ENCODE results near the gene CFAP57.

Gene CFAP57

GRCh38 chr1:43199093-43199726 is 27.1 kb downstream of the CFAP57 start:
- no peak for TF ChIP-seq CTCF (IDR thresholded peaks at IDR 0.05; ENCODE audit: low read depth, low read length, missing control alignments)
- DNase-seq, result no peak
- no peak overlapping the region for H3K27ac ChIP-seq
- no peaks in the 10 kb centered on the region for H3K36me3 ChIP-seq (replicated peaks)
- H3K4me3 ChIP-seq (ENCODE audit: low read depth, low read length), result no peak overlapping the region
- in situ Hi-C loops (cut with HindIII; ENCODE audit: low pct_ligation_motif_present, low sequenced_read_pairs), result no loop called here
- H3K27me3 ChIP-seq (replicated peaks), result no peaks in the 10 kb centered on the region

GRCh38 chr1:43203859-43204258 is 31.7 kb downstream of the CFAP57 start:
- H3K36me3 ChIP-seq (replicated peaks), result no peaks in the 10 kb centered on the region
- in situ Hi-C loops (cut with HindIII; ENCODE audit: low pct_ligation_motif_present, low sequenced_read_pairs), result no loop called here
- DNase-seq, result no peak
- no peak for TF ChIP-seq CTCF (IDR thresholded peaks at IDR 0.05; ENCODE audit: low read depth, low read length, missing control alignments)
- no peak overlapping the region for H3K4me3 ChIP-seq (ENCODE audit: low read depth, low read length)
- no peaks in the 10 kb centered on the region for H3K27me3 ChIP-seq (replicated peaks)
- no peak overlapping the region for H3K27ac ChIP-seq

DNA sequence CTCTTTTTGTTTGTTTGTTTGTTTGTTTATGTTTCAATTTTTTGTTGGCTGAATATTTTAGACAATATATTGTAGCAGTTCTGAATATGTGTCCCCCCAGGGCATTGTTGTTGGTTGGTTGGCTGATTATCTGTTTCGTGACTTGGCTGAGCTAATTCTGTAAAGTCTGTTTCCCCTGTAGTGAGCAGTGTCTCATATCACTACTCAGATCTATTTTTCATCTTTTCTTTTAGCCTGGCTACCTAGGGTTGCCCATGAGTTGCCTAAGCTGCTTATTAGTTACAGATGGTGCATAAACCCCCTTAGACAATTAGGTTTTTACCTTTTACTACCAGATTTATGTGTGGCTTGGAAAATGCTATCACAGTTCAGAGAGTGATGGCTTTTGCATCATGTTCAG is 32.3 kb downstream of the CFAP57 start:
- Histone ChIP-seq H3K27ac (no peak overlapping the region), H3K27me3 (replicated peaks) (no peaks in the 10 kb centered on the region), H3K4me3 (ENCODE audit: low read depth, low read length) (no peak overlapping the region), H3K36me3 (replicated peaks) (no peaks in the 10 kb centered on the region)
- no peak for TF ChIP-seq CTCF (IDR thresholded peaks at IDR 0.05; ENCODE audit: low read depth, low read length, missing control alignments)
- no peak for DNase-seq
- in situ Hi-C loops (cut with HindIII; ENCODE audit: low pct_ligation_motif_present, low sequenced_read_pairs), result no loop called here

DNA sequence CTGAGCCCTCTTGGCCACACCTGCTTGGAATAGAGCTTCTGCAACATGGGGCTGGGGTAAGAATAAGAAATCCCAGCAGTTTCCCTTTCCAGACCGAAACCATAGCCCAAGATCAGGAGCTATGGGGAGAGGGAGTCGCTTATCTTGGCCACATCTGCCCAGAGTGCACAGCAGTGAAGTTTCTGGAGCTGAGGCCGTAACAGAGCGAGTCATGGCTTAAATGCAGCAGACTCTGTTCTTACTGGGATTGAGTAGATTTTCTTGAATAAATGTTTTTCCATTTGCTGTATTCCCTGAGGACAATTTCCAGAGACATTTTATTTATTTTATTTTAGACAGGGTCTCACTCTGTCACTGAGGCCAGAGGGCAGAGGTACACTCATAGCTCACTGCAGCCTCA is 33.5 kb downstream of the CFAP57 start:
- in situ Hi-C loops (cut with HindIII; ENCODE audit: low pct_ligation_motif_present, low sequenced_read_pairs), result no loop called here
- peak overlapping the region; percentile 98 for H3K27ac ChIP-seq

GRCh38 chr1:43206600-43207228 is 34.6 kb downstream of the CFAP57 start:
- Histone ChIP-seq H3K27ac (peak overlapping the region; percentile 98), H3K27me3 (replicated peaks) (no peaks in the 10 kb centered on the region), H3K4me3 (ENCODE audit: low read depth, low read length) (peak overlapping the region; percentile 22), H3K36me3 (replicated peaks) (no peaks in the 10 kb centered on the region)
- no peak for TF ChIP-seq CTCF (IDR thresholded peaks at IDR 0.05; ENCODE audit: low read depth, low read length, missing control alignments)
- in situ Hi-C loops (cut with HindIII; ENCODE audit: low pct_ligation_motif_present, low sequenced_read_pairs), result no loop called here
- DNase-seq, result peak; percentile 95

More for the DNA sequence above, 33.5 kb downstream of the CFAP57 start:
- no peak for TF ChIP-seq CTCF (IDR thresholded peaks at IDR 0.05; ENCODE audit: low read depth, low read length, missing control alignments)
- no peak overlapping the region for H3K4me3 ChIP-seq (ENCODE audit: low read depth, low read length)
- no peaks in the 10 kb centered on the region for H3K36me3 ChIP-seq (replicated peaks)
- DNase-seq, result peak; percentile 24
- H3K27me3 ChIP-seq (replicated peaks), result no peaks in the 10 kb centered on the region
